Psoas muscle (tissue), 8 donors: ENCODE results near the gene FMNL2. TPM values are rescaled to one million over a fixed set of nuclear protein-coding genes. Genes with fewer than 3 reads are reported as not detected.

Experiments
- ATAC-seq, 4 donors: fragments of 200-7000 bp; cut with Tn5 transposase; one replicate each; pipeline ENCODE4 v1.9.1; 2020; ENCODE audit warnings: moderate library complexity in 3 of 4, mild to moderate bottlenecking in 2 of 4
- DNase-seq, 2 donors: peaks; one replicate each; pipeline ENCODE4 v3.0.0-alpha.2; 2020
- H3K27ac ChIP-seq: fragments of 200-600 bp; one replicate; pipeline ENCODE4 v1.8.0; 2022
- H3K27me3 ChIP-seq, 3 donors: fragments of 200-600 bp in 1 of 3; one replicate each; pipeline versions ENCODE4 v1.6.1 to v1.8.0; 2013 to 2022; ENCODE audit warnings: low read length in 2 of 3, mild to moderate bottlenecking in 2 of 3, moderate library complexity in 1 of 3; ENCODE audit not compliant: insufficient read depth in 3 of 3
- H3K36me3 ChIP-seq, 2 donors: fragments of 200-600 bp in 1 of 2; one replicate each; pipeline versions ENCODE4 v1.6.1 to v1.8.0; 2013 to 2022; ENCODE audit warnings: low read depth in 1 of 2, mild to moderate bottlenecking in 1 of 2, moderate library complexity in 1 of 2; ENCODE audit not compliant: insufficient read depth in 1 of 2
- H3K4me1 ChIP-seq: fragments of 200-600 bp; one replicate; pipeline ENCODE4 v1.8.0; 2022
- H3K4me3 ChIP-seq: fragments of 200-600 bp; one replicate; pipeline ENCODE4 v1.8.0; 2022; ENCODE audit warnings: mild to moderate bottlenecking
- H3K9me3 ChIP-seq: fragments of 200-600 bp; one replicate; pipeline ENCODE4 v1.8.0; 2022
- CTCF ChIP-seq: fragments of 200-600 bp; IDR thresholded peaks from one replicate; pipeline ENCODE4 v1.8.0; 2022; ENCODE audit warnings: antibody characterized with exemption
- WGBS, 3 donors: extraction: QIAGEN DNeasy Blood & Tissue Kit; methylation state at CpG; one replicate each; pipeline versions ENCODE4 v1.1.6 to v1.1.7; 2013; 5-methylcytosine and 5-hydroxymethylcytosine counted together
- intact Hi-C, 2 donors: fragments of 100-400 bp; cut with DNase I; formaldehyde crosslinking; loops; one replicate each; pipeline versions ENCODE4 v1.11.0 to v1.14.2; 2022
- polyA plus RNA-seq, 3 donors: library from polyadenylated mRNA; stranded (reverse); fragments of 200-250 nt; gene quantifications; one replicate each; pipeline ENCODE4 v1.2.3, GENCODE V29; 2013
- total RNA-seq, 4 donors: library from RNA; stranded (reverse); fragmentation: NEBNext Ultra II Directional in 2 of 4; extraction: Animal tissue kit (Norgen Biotek cat#: 25700) in 2 of 4; gene quantifications; one replicate each; pipeline versions ENCODE4 v1.2.1 to v1.2.4, GENCODE V29; 2021 to 2023
- donor health status: healthy with polysubstance abuse.
- donor health status: DM: no; HTN: no; CAD: no; lungs with moderate emphysema.
- donor health status: Bipolar disorder and iron deficiency.
- donor health status: healthy.
- donor health status: DM: yes; HTN: yes; CAD: no.
- donor health status: DM: no; HTN: no; CAD: no.
- donor health status: DM: no; HTN: no; CAD: no.
- donor health status: DM: yes; HTN: yes; CAD: no.

FMNL2 gene
- total and polyA plus RNA-seq, 7 donors = 6.6 to 18.2 (median 11.0) TPM

- Histone ChIP-seq H3K4me3 (no peak overlapping the region), H3K27ac (no peak overlapping the region), H3K4me1 (peaks cover 25% of the 10 kb centered on the region), H3K27me3 (no peaks in the 10 kb centered on the region), H3K9me3 (no peaks in the 10 kb centered on the region), H3K36me3 (peaks cover 0 to 2% of the 10 kb centered on the region in 2 donors)
- DNase-seq = no peak
- WGBS, 3 donors = 86 to 92% (median 88%) methylated on average over 5 of the region's 5 CpGs
- intact Hi-C loops = no loop called here
- no peak for ATAC-seq
- no peak for TF ChIP-seq CTCF
Observed at GRCh38 chr2:152566728-152567069, 231.7 kb downstream of the FMNL2 start.

GRCh38 chr2:152568531-152568930 is 233.6 kb downstream of the FMNL2 start:
- 91 to 98% (median 95%) methylated on average over 3 of the region's 3 CpGs for WGBS, 3 donors
- no peaks in the 10 kb centered on the region for H3K27me3 ChIP-seq
- ATAC-seq = no peak
- no peak for TF ChIP-seq CTCF
- peaks cover 0 to 2% of the 10 kb centered on the region in 2 donors for H3K36me3 ChIP-seq
- no peaks in the 10 kb centered on the region for H3K9me3 ChIP-seq
- peaks cover 40% of the 10 kb centered on the region for H3K4me1 ChIP-seq
- intact Hi-C loops = no loop called here
- H3K27ac ChIP-seq = no peak overlapping the region
- no peak for DNase-seq
- no peak overlapping the region for H3K4me3 ChIP-seq

- TF ChIP-seq CTCF = no peak
- WGBS, 3 donors = 97 to 99% (median 98%) methylated on average over 7 of the region's 7 CpGs
- Histone ChIP-seq H3K27me3 (no peaks in the 10 kb centered on the region), H3K27ac (no peak overlapping the region), H3K4me1 (peaks cover 35% of the 10 kb centered on the region), H3K4me3 (no peak overlapping the region), H3K9me3 (no peaks in the 10 kb centered on the region), H3K36me3 (peaks cover 0 to 2% of the 10 kb centered on the region in 2 donors)
- no peak for ATAC-seq
- DNase-seq = no peak
- intact Hi-C loops = no loop called here
Observed at GRCh38 chr2:152569186-152569585, 234.2 kb downstream of the FMNL2 start.

- H3K27me3 ChIP-seq = no peaks in the 10 kb centered on the region
- intact Hi-C loops = no loop called here
- H3K4me1 ChIP-seq = peaks cover 31% of the 10 kb centered on the region
- no peaks in the 10 kb centered on the region for H3K9me3 ChIP-seq
- WGBS, 3 donors = 26 to 54% (median 29%) methylated on average over 3 of the region's 3 CpGs
- TF ChIP-seq CTCF = peak; percentile 3
- peak; percentile 27 to 60 for DNase-seq
- H3K27ac ChIP-seq = peak overlapping the region; percentile 83
- no peak overlapping the region for H3K4me3 ChIP-seq
- peak; percentile 77 to 86 (median 82) for ATAC-seq
- peaks cover 0 to 2% of the 10 kb centered on the region in 2 donors for H3K36me3 ChIP-seq
Observed at GRCh38 chr2:152571048-152571766, 236.2 kb downstream of the FMNL2 start.

- Histone ChIP-seq H3K4me1 (peaks cover 31% of the 10 kb centered on the region), H3K27ac (peak overlapping the region; percentile 83), H3K4me3 (no peak overlapping the region), H3K36me3 (peaks cover 0 to 2% of the 10 kb centered on the region in 2 donors), H3K27me3 (no peaks in the 10 kb centered on the region), H3K9me3 (no peaks in the 10 kb centered on the region)
- 95 to 100% (median 97%) methylated on average over 1 of the region's 1 CpG for WGBS, 3 donors
- TF ChIP-seq CTCF = no peak
- ATAC-seq = no peak
- no peak for DNase-seq
- intact Hi-C loops = no loop called here
Observed at GRCh38 chr2:152572031-152572430, 237.1 kb downstream of the FMNL2 start.
